Right renal cortex interstitium (tissue), 3 donors: ENCODE data around the gene PCDHB5. TPM values are rescaled to one million over a fixed set of nuclear protein-coding genes. Genes with fewer than 3 reads are reported as not detected.
A peak's percentile ranks its signal among the peaks of the same experiment; 100 is the strongest.
"Not testable (repeated sequence)": the region's sequence is repeated elsewhere in the genome, so short reads cannot be mapped to it uniquely, and the experiment has no call there.

Source experiments
- DNase-seq, 3 donors: peaks; one replicate each; pipeline ENCODE4 v3.0.0-alpha.2; 2013; ENCODE audit warnings: low read depth in 3 of 3, low spot score in 2 of 3
- polyA plus RNA-seq, 3 donors: library from polyadenylated mRNA; unstranded; fragments of 120-200 nt; gene quantifications; one replicate each; pipeline ENCODE4 v1.2.1, GENCODE V29; 2013; ENCODE audit not compliant: insufficient read length in 3 of 3

Gene PCDHB5
- 1 to 10 TPM; 6.6 to 8.5 (median 8.1) TPM for polyA plus RNA-seq

DNA sequence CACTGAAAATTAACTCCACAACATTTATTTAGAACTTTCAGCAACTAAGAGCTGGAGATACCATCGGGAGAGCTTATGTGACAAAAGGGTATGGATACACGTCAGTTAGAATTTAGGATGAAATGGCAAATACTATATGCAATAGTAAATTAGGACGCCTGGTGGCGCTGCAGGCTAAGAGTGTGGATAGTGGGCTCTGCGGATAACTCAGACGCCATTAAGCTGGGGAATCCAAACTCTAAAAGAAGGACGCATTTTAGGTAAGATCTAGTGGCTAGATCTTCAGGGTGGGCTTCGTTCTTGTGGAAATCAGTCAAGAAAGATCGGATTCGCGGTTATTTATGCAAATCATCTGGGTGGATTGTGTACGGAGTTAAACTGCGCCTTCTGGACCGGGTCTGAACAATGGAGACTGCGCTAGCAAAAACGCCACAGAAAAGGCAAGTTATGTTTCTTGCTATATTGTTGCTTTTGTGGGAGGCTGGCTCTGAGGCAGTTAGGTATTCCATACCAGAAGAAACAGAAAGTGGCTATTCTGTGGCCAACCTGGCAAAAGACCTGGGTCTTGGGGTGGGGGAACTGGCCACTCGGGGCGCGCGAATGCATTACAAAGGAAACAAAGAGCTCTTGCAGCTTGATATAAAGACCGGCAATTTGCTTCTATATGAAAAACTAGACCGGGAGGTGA, at the start of gene PCDHB5:
Gene PCDHB5 (plus strand): TSS at position 177 of the 688 bp plus-strand sequence. CDS start 229 bp downstream, at position 406.
- DNase-seq: peak in 1 of 3 donors; percentile 8

DNA sequence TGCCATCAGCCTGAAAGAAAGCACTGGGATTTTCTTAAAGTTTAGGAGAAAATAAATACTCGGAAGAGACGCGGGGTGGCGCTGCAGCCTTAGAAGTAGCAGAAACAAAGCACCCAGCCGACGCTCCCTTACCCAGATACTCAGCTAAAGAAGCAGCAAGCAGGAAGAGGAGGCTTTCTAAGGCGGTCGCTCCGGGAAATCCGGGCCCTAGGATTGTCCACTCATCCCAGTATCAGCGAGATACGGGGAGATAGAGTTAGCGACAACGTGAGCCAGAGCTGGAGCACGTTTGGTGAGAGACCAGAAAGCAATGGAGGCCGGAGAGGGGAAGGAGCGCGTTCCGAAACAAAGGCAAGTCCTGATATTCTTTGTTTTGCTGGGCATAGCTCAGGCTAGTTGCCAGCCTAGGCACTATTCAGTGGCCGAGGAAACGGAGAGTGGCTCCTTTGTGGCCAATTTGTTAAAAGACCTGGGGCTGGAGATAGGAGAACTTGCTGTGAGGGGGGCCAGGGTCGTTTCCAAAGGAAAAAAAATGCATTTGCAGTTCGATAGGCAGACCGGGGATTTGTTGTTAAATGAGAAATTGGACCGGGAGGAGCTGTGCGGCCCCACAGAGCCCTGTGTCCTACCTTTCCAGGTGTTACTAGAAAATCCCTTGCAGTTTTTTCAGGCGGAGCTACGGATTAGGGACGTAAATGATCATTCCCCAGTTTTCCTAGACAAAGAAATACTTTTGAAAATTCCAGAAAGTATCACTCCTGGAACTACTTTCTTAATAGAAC, 40.3 kb upstream of the PCDHB5 start, which contains the start of gene PCDHB2:
Gene PCDHB2 (plus strand): TSS at position 135 of the 782 bp plus-strand sequence. CDS start 176 bp downstream, at position 311.
- no peak for DNase-seq

DNA sequence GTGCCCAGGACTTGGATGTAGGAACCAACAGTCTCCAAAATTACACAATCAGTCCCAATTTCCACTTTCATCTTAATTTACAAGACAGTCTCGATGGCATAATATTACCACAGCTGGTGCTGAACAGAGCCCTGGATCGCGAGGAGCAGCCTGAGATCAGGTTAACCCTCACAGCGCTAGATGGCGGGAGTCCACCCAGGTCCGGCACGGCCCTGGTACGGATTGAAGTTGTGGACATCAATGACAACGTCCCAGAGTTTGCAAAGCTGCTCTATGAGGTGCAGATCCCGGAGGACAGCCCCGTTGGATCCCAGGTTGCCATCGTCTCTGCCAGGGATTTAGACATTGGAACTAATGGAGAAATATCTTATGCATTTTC, 39.8 kb upstream of the PCDHB5 start:
- no peak for DNase-seq

DNA sequence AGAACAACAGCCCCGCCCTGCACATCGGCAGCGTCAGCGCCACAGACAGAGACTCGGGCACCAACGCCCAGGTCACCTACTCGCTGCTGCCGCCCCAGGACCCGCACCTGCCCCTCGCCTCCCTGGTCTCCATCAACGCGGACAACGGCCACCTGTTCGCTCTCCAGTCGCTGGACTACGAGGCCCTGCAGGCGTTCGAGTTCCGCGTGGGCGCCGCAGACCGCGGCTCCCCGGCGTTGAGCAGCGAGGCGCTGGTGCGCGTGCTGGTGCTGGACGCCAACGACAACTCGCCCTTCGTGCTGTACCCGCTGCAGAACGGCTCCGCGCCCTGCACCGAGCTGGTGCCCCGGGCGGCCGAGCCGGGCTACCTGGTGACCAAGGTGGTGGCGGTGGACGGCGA, 38.8 kb upstream of the PCDHB5 start:
- DNase-seq: not testable (repeated sequence)

DNA sequence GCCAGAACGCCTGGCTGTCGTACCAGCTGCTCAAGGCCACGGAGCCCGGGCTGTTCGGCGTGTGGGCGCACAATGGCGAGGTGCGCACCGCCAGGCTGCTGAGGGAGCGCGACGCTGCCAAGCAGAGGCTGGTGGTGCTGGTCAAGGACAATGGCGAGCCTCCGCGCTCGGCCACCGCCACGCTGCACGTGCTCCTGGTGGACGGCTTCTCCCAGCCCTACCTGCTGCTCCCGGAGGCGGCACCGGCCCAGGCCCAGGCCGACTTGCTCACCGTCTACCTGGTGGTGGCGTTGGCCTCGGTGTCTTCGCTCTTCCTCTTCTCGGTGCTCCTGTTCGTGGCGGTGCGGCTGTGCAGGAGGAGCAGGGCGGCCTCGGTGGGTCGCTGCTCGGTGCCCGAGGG, 38.4 kb upstream of the PCDHB5 start:
- DNase-seq: not testable (repeated sequence)

DNA sequence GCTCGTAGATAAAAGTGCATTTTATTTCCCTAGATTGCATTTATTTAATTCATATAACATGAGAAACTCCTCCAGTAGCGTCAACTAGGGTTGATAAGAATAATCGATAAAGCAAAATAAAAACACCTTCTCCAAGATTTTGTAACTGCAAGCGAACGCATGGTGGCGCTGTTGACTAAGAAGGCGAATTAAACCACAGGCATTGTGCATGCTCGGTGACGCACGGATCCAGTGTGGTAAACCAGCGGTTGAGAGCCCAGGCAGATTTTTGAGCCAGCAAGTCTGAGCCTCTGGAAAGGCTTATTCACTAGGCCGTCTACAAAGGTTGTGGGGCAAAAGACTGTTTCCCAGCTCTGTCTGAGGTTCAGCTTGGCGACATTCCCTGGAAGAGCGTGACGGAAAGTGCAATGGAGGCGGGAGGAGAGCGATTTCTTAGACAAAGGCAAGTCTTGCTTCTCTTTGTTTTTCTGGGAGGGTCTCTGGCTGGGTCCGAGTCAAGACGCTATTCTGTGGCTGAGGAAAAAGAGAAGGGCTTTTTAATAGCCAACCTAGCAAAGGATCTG, 34.7 kb upstream of the PCDHB5 start, which contains the start of gene PCDHB3:
Gene PCDHB3 (plus strand): TSS at position 231 of the 563 bp plus-strand sequence. CDS start 177 bp downstream, at position 408.
- DNase-seq: no peak

- DNase-seq: no peak
These were observed 33.9 kb upstream of the PCDHB5 start for GRCh38 chr5:141101059-141101458.

DNA sequence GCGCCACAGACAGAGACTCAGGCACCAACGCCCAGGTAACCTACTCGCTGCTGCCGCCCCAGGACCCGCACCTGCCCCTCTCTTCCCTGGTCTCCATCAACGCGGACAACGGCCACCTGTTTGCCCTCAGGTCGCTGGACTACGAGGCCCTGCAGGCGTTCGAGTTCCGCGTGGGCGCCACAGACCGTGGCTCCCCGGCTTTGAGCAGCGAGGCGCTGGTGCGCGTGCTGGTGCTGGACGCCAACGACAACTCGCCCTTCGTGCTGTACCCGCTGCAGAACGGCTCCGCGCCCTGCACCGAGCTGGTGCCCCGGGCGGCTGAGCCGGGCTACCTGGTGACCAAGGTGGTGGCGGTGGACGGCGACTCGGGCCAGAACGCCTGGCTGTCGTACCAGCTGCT, 32.9 kb upstream of the PCDHB5 start:
- not testable (repeated sequence) for DNase-seq

GRCh38 chr5:141102471-141102870, 32.5 kb upstream of the PCDHB5 start:
- not testable (repeated sequence) for DNase-seq

GRCh38 chr5:141105350-141105749, 29.7 kb upstream of the PCDHB5 start:
- DNase-seq: no peak

DNA sequence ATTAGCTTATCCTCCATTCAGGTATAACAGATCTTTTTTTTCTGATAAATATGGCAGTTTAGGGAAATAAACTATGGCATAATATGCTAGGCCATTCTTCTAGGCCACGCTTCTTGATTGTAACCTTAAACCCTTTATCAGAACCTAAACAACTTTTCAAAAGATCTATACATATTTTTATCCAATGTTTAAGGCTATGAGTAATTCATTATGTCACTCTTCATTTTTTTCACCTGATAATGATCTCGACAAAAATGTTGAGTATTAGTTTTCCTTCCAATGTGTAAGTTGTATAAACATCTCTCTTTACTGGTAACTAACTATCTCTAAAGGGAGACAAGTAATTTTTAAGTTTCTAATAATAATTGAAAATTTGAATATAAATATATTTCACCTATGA, 15.8 kb upstream of the PCDHB5 start:
- no peak for DNase-seq

DNA sequence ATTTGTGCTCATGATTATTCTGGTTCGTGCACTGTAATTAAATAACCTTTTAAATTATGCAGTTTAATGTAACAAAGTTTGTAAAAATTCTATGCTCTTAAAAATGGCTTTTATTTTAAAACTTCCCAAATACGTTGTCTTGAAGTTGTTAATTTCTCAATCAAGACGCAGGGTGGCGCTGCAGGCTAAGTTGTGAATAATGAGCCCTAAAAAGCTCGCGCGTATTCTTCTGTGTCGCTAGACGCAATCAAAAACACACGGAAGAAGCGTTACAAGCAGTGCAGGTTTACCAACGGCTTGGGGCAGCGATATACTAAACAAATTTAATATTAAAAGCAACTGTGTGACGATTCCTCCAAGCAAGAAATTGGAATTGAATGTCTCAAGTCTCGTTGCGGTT, 13.4 kb upstream of the PCDHB5 start, which contains the start of gene PCDHB4:
Gene PCDHB4 (plus strand): TSS at position 256 of the 400 bp plus-strand sequence. CDS start 181 bp downstream, outside the sequence.
- DNase-seq: no peak

DNA sequence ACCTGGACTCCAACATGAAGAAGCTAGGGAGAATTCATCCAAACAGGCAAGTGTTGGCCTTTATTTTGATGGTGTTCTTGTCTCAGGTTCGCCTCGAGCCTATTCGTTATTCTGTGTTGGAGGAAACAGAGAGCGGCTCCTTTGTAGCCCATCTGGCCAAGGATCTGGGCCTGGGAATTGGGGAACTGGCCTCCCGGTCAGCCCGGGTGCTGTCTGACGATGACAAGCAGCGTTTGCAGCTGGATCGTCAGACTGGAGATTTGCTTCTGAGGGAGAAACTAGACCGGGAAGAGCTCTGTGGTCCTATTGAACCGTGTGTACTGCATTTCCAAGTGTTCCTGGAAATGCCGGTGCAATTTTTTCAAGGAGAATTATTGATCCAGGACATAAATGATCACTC, 13.0 kb upstream of the PCDHB5 start:
- DNase-seq: no peak

DNA sequence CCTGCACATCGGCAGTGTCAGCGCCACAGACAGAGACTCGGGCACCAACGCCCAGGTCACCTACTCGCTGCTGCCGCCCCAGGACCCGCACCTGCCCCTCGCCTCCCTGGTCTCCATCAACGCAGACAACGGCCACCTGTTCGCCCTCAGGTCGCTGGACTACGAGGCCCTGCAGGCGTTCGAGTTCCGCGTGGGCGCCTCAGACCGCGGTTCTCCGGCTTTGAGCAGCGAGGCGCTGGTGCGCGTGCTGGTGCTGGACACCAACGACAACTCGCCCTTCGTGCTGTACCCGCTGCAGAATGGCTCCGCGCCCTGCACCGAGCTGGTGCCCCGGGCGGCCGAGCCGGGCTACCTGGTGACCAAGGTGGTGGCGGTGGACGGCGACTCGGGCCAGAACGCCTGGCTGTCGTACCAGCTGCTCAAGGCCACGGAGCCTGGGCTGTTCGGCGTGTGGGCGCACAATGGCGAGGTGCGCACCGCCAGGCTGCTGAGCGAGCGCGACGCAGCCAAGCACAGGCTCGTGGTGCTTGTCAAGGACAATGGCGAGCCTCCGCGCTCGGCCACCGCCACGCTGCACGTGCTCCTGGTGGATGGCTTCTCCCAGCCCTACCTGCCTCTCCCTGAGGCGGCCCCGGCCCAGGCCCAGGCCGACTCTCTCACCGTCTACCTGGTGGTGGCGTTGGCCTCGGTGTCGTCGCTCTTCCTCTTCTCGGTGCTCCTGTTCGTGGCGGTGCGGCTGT, 11.4 kb upstream of the PCDHB5 start:
- not testable (repeated sequence) for DNase-seq

GRCh38 chr5:141127305-141127704, 7.7 kb upstream of the PCDHB5 start:
- DNase-seq: no peak

GRCh38 chr5:141135718-141136266, 786 bp downstream of the PCDHB5 start:
- DNase-seq: no peak

DNA sequence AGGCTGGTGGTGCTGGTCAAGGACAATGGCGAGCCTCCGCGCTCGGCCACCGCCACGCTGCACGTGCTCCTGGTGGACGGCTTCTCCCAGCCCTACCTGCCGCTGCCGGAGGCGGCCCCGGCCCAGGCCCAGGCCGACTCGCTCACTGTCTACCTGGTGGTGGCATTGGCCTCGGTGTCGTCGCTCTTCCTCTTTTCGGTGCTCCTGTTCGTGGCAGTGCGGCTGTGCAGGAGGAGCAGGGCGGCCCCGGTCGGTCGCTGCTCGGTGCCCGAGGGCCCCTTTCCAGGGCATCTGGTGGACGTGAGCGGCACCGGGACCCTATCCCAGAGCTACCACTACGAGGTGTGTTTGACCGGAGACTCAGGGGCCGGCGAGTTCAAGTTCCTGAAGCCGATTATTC, 2.3 kb downstream of the PCDHB5 start:
- DNase-seq: not testable (repeated sequence)

- peak in 1 of 3 donors; percentile 3 for DNase-seq
These were observed 14.8 kb downstream of the PCDHB5 start, which contains the start of gene PCDHB6 for GRCh38 chr5:141149812-141150211. TSS of gene PCDHB6 (plus strand) at chr5:141150057. CDS start at chr5:141150258, 201 bp downstream.

GRCh38 chr5:141150224-141150992, 15.4 kb downstream of the PCDHB5 start:
- no peak for DNase-seq
